ENCODE measurements around the gene JAZF1. TPM values are rescaled to one million over a fixed set of nuclear protein-coding genes. Genes with fewer than 3 reads are reported as not detected.
A peak's percentile ranks its signal among the peaks of the same experiment; 100 is the strongest.

JAZF1 gene
- total and polyA plus RNA-seq, 2 of the 4 experiments (the other 2 are of a cell fraction) = 8.4 to 10.5 TPM

DNA sequence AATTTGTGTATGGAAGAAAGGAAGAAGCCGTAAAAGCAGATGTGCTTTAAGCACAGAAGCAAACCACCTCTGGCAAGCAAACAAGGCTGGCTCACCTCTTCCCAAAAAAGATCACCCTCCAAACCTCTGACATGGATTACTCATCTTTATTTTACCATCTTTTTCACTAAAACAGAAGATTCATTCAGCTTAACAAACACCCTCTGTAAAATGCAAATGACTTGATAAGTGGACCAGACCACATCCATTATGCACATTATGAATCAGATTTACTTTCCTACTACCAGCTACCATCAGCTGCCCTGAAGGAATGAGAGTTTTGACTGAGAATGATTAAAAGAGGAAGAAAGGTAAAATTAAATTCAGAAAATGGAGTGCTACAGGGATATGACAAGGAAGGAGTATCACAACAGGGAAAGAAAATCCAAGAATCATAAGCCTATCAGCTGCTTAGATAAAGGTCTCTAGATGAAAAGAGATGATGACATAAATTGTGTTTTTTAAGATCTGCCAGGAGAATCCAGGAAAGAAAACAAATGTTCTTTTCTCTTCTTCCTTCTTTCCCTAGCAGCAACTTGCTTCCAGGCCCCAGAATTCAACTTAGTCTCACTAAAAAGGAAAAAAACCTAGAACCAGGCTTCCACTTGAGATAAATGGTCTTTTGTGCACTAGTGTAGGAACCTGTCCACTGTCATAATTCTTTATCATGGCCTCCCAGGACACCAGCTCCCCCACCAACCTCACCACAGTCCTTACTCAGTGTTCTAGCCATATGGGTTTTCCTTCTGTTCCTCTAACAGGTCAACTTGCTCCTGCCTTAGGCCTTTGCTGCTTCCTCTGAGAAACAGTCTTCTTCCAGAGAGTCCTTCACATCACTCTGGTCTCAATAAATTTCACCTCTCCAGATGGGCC, 47.4 kb downstream of the JAZF1 start:
- ChIA-PET POLR2A (ENCODE audit: unreplicated experiment) (no interaction called here), CTCF (no interaction called here)
- H3K4me3 ChIP-seq (ENCODE audit: insufficient read depth, low read depth, low read length) = no peak overlapping the region
- peak overlapping the region; percentile 52; the same call in 1 of the 2 replicates for H3K23ac ChIP-seq (ENCODE audit: low read depth, low read length)
- in situ Hi-C loops (cut with MboI; ENCODE audit: low sequenced_read_pairs) = no loop called here
- H2BK20ac ChIP-seq (ENCODE audit: low read depth, low read length) = no peak overlapping the region; the same call in 1 of the 2 replicates
- H3K4me2 ChIP-seq (ENCODE audit: low read depth, low read length) = no peak overlapping the region
- no peak overlapping the region for H2BK5ac ChIP-seq (ENCODE audit: low read depth, low read length, poor library complexity, severe bottlenecking)
- no peak overlapping the region for H2AK9ac ChIP-seq (replicated peaks; ENCODE audit: low read depth, low read length, poor library complexity)
- peaks cover 6% of the 10 kb centered on the region for H3K36me3 ChIP-seq (ENCODE audit: control insufficient read depth, insufficient read depth, low read length)
- TF ChIP-seq, protein P1, sequence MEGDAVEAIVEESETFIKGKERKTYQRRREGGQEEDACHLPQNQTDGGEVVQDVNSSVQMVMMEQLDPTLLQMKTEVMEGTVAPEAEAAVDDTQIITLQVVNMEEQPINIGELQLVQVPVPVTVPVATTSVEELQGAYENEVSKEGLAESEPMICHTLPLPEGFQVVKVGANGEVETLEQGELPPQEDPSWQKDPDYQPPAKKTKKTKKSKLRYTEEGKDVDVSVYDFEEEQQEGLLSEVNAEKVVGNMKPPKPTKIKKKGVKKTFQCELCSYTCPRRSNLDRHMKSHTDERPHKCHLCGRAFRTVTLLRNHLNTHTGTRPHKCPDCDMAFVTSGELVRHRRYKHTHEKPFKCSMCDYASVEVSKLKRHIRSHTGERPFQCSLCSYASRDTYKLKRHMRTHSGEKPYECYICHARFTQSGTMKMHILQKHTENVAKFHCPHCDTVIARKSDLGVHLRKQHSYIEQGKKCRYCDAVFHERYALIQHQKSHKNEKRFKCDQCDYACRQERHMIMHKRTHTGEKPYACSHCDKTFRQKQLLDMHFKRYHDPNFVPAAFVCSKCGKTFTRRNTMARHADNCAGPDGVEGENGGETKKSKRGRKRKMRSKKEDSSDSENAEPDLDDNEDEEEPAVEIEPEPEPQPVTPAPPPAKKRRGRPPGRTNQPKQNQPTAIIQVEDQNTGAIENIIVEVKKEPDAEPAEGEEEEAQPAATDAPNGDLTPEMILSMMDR (conservative IDR thresholded peaks at IDR 0.05; ENCODE audit: low read depth, low read length) = no peak
- TF ChIP-seq RFX5 (IDR thresholded peaks at IDR 0.05; ENCODE audit: low read depth, low read length) (no peak), MAZ (IDR thresholded peaks at IDR 0.05; ENCODE audit: borderline replicate concordance, low read depth, low read length) (no peak), BHLHE40 (IDR thresholded peaks at IDR 0.05; ENCODE audit: low read depth, low read length) (no peak), RCOR1 (IDR thresholded peaks at IDR 0.05; ENCODE audit: insufficient replicate concordance, low read length) (no peak), MXI1 (IDR thresholded peaks at IDR 0.05; ENCODE audit: borderline replicate concordance, low read depth, low read length) (no peak), MAFK (IDR thresholded peaks at IDR 0.05; ENCODE audit: low read depth, low read length) (no peak), CEBPB (IDR thresholded peaks at IDR 0.05; ENCODE audit: low read depth, low read length) (no peak)
- H2BK120ac ChIP-seq (ENCODE audit: low read depth, low read length) = no peak overlapping the region
- BruUV-seq (replicated peaks) = no TSS peak
- no CpG with 5 or more reads among the region's 1 CpG for WGBS, 2 experiments (ENCODE audit: extremely low coverage in 2 of 2, insufficient read length in 1 of 2)
- 0 out of 2 replicates have a peak overlapping the region, but pooled peaks have one; percentile 13 for H3K4ac ChIP-seq (ENCODE audit: low read depth, low read length)
- no peak overlapping the region for H3K56ac ChIP-seq (ENCODE audit: extremely low read depth, insufficient read depth, low read length)
- H4K8ac ChIP-seq (ENCODE audit: low read depth in 2 of 2, low read length in 2 of 2) = no peak overlapping the region; a peak in 1 of 4 replicates
- peak overlapping the region; percentile 38; the same call in 1 of the 2 replicates for H4K5ac ChIP-seq (ENCODE audit: low read depth, low read length)
- H2BK15ac ChIP-seq (ENCODE audit: low read depth, low read length) = 0 out of 3 replicates have a peak overlapping the region, but pooled peaks have one; percentile 43
- H3K9ac ChIP-seq (ENCODE audit: low read depth, low read length) = no peak overlapping the region
- no peak overlapping the region for H4K91ac ChIP-seq (ENCODE audit: insufficient read depth, low read depth, low read length)
- ATAC-seq (ENCODE audit: low read depth) (no peak), DNase-seq (no peak)
- H3K4me1 ChIP-seq (ENCODE audit: control insufficient read depth, insufficient read depth, low read length) = peaks cover 12% of the 10 kb centered on the region
- no peak overlapping the region for H2AFZ ChIP-seq (replicated peaks; ENCODE audit: low read length, poor library complexity)
- H3K14ac ChIP-seq (replicated peaks; ENCODE audit: low read depth, low read length) = no peak overlapping the region; the same call in 1 of the 2 replicates
- H3K9me3 ChIP-seq (ENCODE audit: control insufficient read depth, insufficient read depth, low read length) = no peaks in the 10 kb centered on the region
- H2AK5ac ChIP-seq (ENCODE audit: low read depth, low read length) = peak overlapping the region; percentile 6; the same call in 1 of the 2 replicates
- peaks cover 13% of the 10 kb centered on the region for H3K9me1 ChIP-seq (ENCODE audit: insufficient read depth, low read length)
- H3K18ac ChIP-seq (ENCODE audit: low read depth, low read length) = 0 out of 2 replicates have a peak overlapping the region, but pooled peaks have one; percentile 11
- no peak overlapping the region for H3K27ac ChIP-seq (ENCODE audit: insufficient read depth, low read length)
- peaks cover 9% of the 10 kb centered on the region; the same call in 1 of the 2 replicates for H4K20me1 ChIP-seq (ENCODE audit: insufficient read depth, low read length)
- dilution Hi-C loops (cut with HindIII; ENCODE audit: low sequenced_read_pairs, unreplicated experiment) = no loop called here
- peaks cover 23 to 67% of the 10 kb centered on the region in 2 experiments for H3K79me1 ChIP-seq (ENCODE audit: low read depth in 1 of 2, low read length in 2 of 2)
- intact Hi-C loops (cut with micrococcal nuclease) = no loop called here
- no peaks in the 10 kb centered on the region for H3K27me3 ChIP-seq (ENCODE audit: control insufficient read depth, insufficient read depth, low read length)

Measured in IMR-90 (cell line).